Liver (tissue), 9 donors: ENCODE data around the gene CSF1. TPM values are rescaled to one million over a fixed set of nuclear protein-coding genes. Genes with fewer than 3 reads are reported as not detected.
A peak's percentile ranks its signal among the peaks of the same experiment; 100 is the strongest.

Experiments used
- DNase-seq: peaks from one replicate; pipeline ENCODE4 v3.0.0-alpha.2; 2017; ENCODE audit warnings: low spot score
- H3K27ac ChIP-seq, 2 donors: one replicate each; pipeline ENCODE4 v1.7.0; 2013; ENCODE audit warnings: inconsistent platforms in 2 of 2, low read length in 2 of 2, control low read depth in 1 of 2, low read depth in 1 of 2, mild to moderate bottlenecking in 1 of 2
- H3K27me3 ChIP-seq, 4 donors: one replicate each; pipeline versions ENCODE4 v1.6.1 to v1.7.0; 2013; ENCODE audit warnings: low read length in 3 of 4, inconsistent platforms in 1 of 4, mild to moderate bottlenecking in 1 of 4, moderate library complexity in 1 of 4; ENCODE audit not compliant: control insufficient read depth in 4 of 4, insufficient read depth in 4 of 4
- H3K36me3 ChIP-seq, 4 donors: one replicate each; pipeline versions ENCODE4 v1.6.1 to v1.7.0; 2013; ENCODE audit warnings: low read length in 3 of 4, mild to moderate bottlenecking in 3 of 4, low read depth in 1 of 4, moderate library complexity in 1 of 4; ENCODE audit not compliant: control insufficient read depth in 4 of 4, insufficient read depth in 3 of 4
- H3K4me1 ChIP-seq, 4 donors: one replicate each; pipeline versions ENCODE4 v1.6.1 to v1.7.0; 2013; ENCODE audit warnings: low read length in 3 of 4, mild to moderate bottlenecking in 3 of 4, moderate library complexity in 1 of 4; ENCODE audit not compliant: control insufficient read depth in 4 of 4, insufficient read depth in 4 of 4
- H3K4me3 ChIP-seq, 3 donors: one replicate each; pipeline versions ENCODE4 v1.6.1 to v1.7.0; 2013; ENCODE audit warnings: low read length in 3 of 3, control low read depth in 1 of 3, low read depth in 1 of 3, mild to moderate bottlenecking in 1 of 3
- H3K9ac ChIP-seq, 2 donors: one replicate each; pipeline ENCODE4 v1.7.0; 2013; ENCODE audit warnings: low read length in 2 of 2, mild to moderate bottlenecking in 2 of 2, moderate library complexity in 2 of 2, control low read depth in 1 of 2, low read depth in 1 of 2
- H3K9me3 ChIP-seq, 4 donors: one replicate each; pipeline versions ENCODE4 v1.6.1 to v1.7.0; 2013; ENCODE audit warnings: low read length in 3 of 4; ENCODE audit not compliant: control insufficient read depth in 4 of 4
- FOXA1 ChIP-seq: IDR thresholded peaks from 2 replicates; pipeline ENCODE4 v1.6.1; 2016; ENCODE audit warnings: antibody characterized with exemption
- FOXA2 ChIP-seq: IDR thresholded peaks from 2 replicates; pipeline ENCODE4 v1.6.1; 2016; ENCODE audit warnings: antibody characterized with exemption
- GABPA ChIP-seq, 2 donors: IDR thresholded peaks in 1 of 2; conservative IDR thresholded peaks in 1 of 2; 2 replicates each; pipeline ENCODE4 v1.6.1; 2016; ENCODE audit warnings: antibody characterized with exemption in 2 of 2, mild to moderate bottlenecking in 1 of 2, moderate library complexity in 1 of 2
- HNF4A ChIP-seq, 2 donors: conservative IDR thresholded peaks; 2 replicates each; pipeline ENCODE4 v1.6.1; 2016; ENCODE audit warnings: antibody characterized with exemption in 2 of 2, mild to moderate bottlenecking in 2 of 2
- RAD21 ChIP-seq, 2 donors: IDR thresholded peaks; 2 replicates each; pipeline ENCODE4 v1.6.1; 2016; ENCODE audit warnings: antibody characterized with exemption in 2 of 2, mild to moderate bottlenecking in 2 of 2
- RXRA ChIP-seq, 2 donors: IDR thresholded peaks; 2 replicates each; pipeline ENCODE4 v1.6.1; 2017 to 2018; ENCODE audit warnings: antibody characterized with exemption in 2 of 2, mild to moderate bottlenecking in 1 of 2
- SP1 ChIP-seq: IDR thresholded peaks from 2 replicates; pipeline ENCODE4 v1.6.1; 2018; ENCODE audit warnings: antibody characterized with exemption, mild to moderate bottlenecking
- TAF1 ChIP-seq: conservative IDR thresholded peaks from 2 replicates; pipeline ENCODE4 v1.6.1; 2016; ENCODE audit warnings: antibody characterized with exemption, mild to moderate bottlenecking
- YY1 ChIP-seq: IDR thresholded peaks from 2 replicates; pipeline ENCODE4 v1.6.1; 2016; ENCODE audit warnings: antibody characterized with exemption, mild to moderate bottlenecking
- ZBTB33 ChIP-seq: IDR thresholded peaks from 2 replicates; pipeline ENCODE4 v1.6.1; 2016; ENCODE audit warnings: antibody characterized with exemption
- WGBS: extraction: QIAGEN DNeasy Blood & Tissue Kit; methylation state at CpG from one replicate; pipeline ENCODE4 v1.1.7; 2013; 5-methylcytosine and 5-hydroxymethylcytosine counted together
- polyA plus RNA-seq, 2 donors: library from polyadenylated mRNA; stranded (reverse) in 1 of 2; unstranded in 1 of 2; fragments of 200-250 nt in 1 of 2; fragments of >200 nt in 1 of 2; fragmentation: Nextera tagmentation in 1 of 2; extraction: Ambion mirVana in 1 of 2; gene quantifications; one replicate each; pipeline versions ENCODE4 v1.2.1 to v1.2.3, GENCODE V29; 2013 to 2015
- total RNA-seq, 2 donors: library from RNA; depleted of rRNA; stranded (reverse); fragments of >200 nt; gene quantifications; one replicate each; pipeline ENCODE4 v1.2.3, GENCODE V29; 2014
- TF ChIP-seq, protein P1 (sequence below): IDR thresholded peaks from 2 replicates; pipeline ENCODE4 v1.6.1; 2016; ENCODE audit warnings: antibody characterized with exemption
- donor health status: healthy.
- donor health status: healthy.
- donor health status: healthy.
- donor health status: healthy.
- donor health status: healthy.

Gene CSF1
- total and polyA plus RNA-seq, 4 donors, result 6.3 to 15.2 (median 11.3) TPM

DNA sequence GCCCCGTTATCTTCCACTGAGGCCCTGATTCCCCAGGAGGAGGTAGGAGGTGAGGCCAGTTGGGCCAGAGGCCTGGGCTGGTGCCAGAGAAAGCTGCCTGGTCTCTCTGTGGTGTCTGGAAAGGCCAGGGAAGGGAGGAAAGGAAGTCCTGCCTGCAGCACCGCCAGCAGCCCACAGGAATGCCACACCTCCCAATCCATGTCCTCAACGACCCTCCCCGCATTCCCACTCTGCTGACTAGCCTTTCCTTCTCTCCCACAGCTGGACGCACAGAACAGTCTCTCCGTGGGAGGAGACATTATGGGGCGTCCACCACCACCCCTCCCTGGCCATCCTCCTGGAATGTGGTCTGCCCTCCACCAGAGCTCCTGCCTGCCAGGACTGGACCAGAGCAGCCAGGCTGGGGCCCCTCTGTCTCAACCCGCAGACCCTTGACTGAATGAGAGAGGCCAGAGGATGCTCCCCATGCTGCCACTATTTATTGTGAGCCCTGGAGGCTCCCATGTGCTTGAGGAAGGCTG, 18.0 kb downstream of the CSF1 start:
- Histone ChIP-seq H3K9me3 (no peaks in the 10 kb centered on the region), H3K27ac (peak overlapping the region; percentile 55 to 69), H3K9ac (no peak overlapping the region), H3K4me3 (no peak overlapping the region), H3K27me3 (no peaks in the 10 kb centered on the region), H3K4me1 (peaks cover 30 to 48% (median 40%) of the 10 kb centered on the region in 4 donors), H3K36me3 (peaks cover 13 to 30% (median 19%) of the 10 kb centered on the region in 4 donors)
- DNase-seq, result peak; percentile 33
- TF ChIP-seq RXRA (IDR thresholded peaks at IDR 0.05) (no peak), RAD21 (IDR thresholded peaks at IDR 0.05) (peak in 1 of 2 donors; percentile 3)
- WGBS, result 71% methylated on average over 8 of the region's 8 CpGs

DNA sequence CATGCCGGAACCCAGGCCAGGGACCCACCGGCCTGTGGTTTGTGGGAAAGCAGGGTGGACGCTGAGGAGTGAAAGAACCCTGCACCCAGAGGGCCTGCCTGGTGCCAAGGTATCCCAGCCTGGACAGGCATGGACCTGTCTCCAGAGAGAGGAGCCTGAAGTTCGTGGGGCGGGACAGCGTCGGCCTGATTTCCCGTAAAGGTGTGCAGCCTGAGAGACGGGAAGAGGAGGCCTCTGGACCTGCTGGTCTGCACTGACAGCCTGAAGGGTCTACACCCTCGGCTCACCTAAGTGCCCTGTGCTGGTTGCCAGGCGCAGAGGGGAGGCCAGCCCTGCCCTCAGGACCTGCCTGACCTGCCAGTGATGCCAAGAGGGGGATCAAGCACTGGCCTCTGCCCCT, 18.5 kb downstream of the CSF1 start:
- peak; percentile 30 for DNase-seq
- Histone ChIP-seq H3K9ac (no peak overlapping the region), H3K36me3 (peaks cover 13 to 27% (median 17%) of the 10 kb centered on the region in 4 donors), H3K4me1 (peaks cover 34 to 53% (median 45%) of the 10 kb centered on the region in 4 donors), H3K27me3 (no peaks in the 10 kb centered on the region), H3K4me3 (no peak overlapping the region), H3K9me3 (no peaks in the 10 kb centered on the region), H3K27ac (peak overlapping the region; percentile 0 to 69)
- no peak for TF ChIP-seq HNF4A (conservative IDR thresholded peaks at IDR 0.05)
- TF ChIP-seq ZBTB33, result no peak
- no peak for TF ChIP-seq TAF1
- TF ChIP-seq RXRA (IDR thresholded peaks at IDR 0.05), result no peak
- TF ChIP-seq SP1, result no peak
- TF ChIP-seq, protein P1, sequence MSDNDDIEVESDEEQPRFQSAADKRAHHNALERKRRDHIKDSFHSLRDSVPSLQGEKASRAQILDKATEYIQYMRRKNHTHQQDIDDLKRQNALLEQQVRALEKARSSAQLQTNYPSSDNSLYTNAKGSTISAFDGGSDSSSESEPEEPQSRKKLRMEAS, result no peak
- TF ChIP-seq FOXA1, result no peak
- TF ChIP-seq FOXA2, result no peak
- no peak for TF ChIP-seq GABPA (IDR thresholded peaks at IDR 0.05 in 1 of 2, conservative IDR thresholded peaks at IDR 0.05 in 1 of 2)
- TF ChIP-seq YY1, result no peak
- 89% methylated on average over 11 of the region's 11 CpGs for WGBS

- Histone ChIP-seq H3K9me3 (no peaks in the 10 kb centered on the region), H3K4me3 (no peak overlapping the region), H3K4me1 (peaks cover 37 to 58% (median 51%) of the 10 kb centered on the region in 4 donors), H3K27ac (peak overlapping the region; percentile 18 to 69), H3K9ac (no peak overlapping the region), H3K36me3 (peaks cover 10 to 21% (median 14%) of the 10 kb centered on the region in 4 donors), H3K27me3 (no peaks in the 10 kb centered on the region)
- WGBS, result 71% methylated on average over 11 of the region's 11 CpGs
- TF ChIP-seq RXRA (IDR thresholded peaks at IDR 0.05) (peak in 1 of 2 donors; percentile 26), YY1 (no peak)
- peak; percentile 36 for DNase-seq
Observed at GRCh38 chr1:109929588-109930251, 19.1 kb downstream of the CSF1 start.
